GM13977 (cell line): ENCODE results near the gene ACTN4.

ENCODE experiments used
- DNase-seq: peaks from one replicate; pipeline ENCODE4 v3.0.0; 2012; ENCODE audit warnings: low spot score
- in situ Hi-C: fragments of 300-500 bp; cut with MboI; formaldehyde crosslinking; loops from one replicate; pipeline ENCODE4 v1.12.0; 2022; ENCODE audit warnings: low sequenced_read_pairs, low pct_unique_long_range_greater_than_20kb, mixed read lengths, inconsistent platforms; ENCODE audit not compliant: unreplicated experiment
- TF ChIP-seq, protein P1 (sequence below): IDR thresholded peaks from 2 replicates; pipeline ENCODE4 v1.5.1; 2012; ENCODE audit warnings: mild to moderate bottlenecking, control low read depth; ENCODE audit not compliant: insufficient read depth; ENCODE audit errors: extremely low read depth, missing control alignments

ACTN4 gene

GRCh38 chr19:38638461-38638860 lies 9.0 kb upstream of the ACTN4 start:
- TF ChIP-seq, protein P1, sequence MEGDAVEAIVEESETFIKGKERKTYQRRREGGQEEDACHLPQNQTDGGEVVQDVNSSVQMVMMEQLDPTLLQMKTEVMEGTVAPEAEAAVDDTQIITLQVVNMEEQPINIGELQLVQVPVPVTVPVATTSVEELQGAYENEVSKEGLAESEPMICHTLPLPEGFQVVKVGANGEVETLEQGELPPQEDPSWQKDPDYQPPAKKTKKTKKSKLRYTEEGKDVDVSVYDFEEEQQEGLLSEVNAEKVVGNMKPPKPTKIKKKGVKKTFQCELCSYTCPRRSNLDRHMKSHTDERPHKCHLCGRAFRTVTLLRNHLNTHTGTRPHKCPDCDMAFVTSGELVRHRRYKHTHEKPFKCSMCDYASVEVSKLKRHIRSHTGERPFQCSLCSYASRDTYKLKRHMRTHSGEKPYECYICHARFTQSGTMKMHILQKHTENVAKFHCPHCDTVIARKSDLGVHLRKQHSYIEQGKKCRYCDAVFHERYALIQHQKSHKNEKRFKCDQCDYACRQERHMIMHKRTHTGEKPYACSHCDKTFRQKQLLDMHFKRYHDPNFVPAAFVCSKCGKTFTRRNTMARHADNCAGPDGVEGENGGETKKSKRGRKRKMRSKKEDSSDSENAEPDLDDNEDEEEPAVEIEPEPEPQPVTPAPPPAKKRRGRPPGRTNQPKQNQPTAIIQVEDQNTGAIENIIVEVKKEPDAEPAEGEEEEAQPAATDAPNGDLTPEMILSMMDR = no peak
- DNase-seq = no peak
- in situ Hi-C loops = no loop called here

- TF ChIP-seq, protein P1 = no peak
- in situ Hi-C loops = no loop called here
- DNase-seq = no peak
These were observed 7.8 kb upstream of the ACTN4 start for GRCh38 chr19:38639679-38640078.

DNA sequence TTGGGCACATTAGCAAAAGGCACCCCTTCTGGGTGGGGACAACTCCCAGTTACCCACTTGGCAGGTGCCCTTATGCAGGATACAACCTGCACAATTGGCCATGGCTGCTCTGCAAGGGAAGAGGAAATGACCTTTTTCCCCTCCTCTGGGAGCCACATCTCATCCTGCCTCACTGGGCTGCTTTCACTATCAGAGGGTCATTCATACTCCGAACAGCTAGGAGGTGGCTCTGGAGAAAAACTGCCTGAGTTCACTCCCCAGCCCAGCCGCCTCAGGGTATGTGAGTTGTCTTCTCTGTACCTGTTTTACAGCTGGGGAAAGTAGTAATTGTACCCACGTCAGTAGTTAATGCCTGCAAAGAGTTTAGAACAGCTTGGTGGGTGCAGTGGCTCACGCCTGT lies 7.1 kb upstream of the ACTN4 start:
- in situ Hi-C loops = no loop called here
- no peak for DNase-seq
- TF ChIP-seq, protein P1 = no peak

DNA sequence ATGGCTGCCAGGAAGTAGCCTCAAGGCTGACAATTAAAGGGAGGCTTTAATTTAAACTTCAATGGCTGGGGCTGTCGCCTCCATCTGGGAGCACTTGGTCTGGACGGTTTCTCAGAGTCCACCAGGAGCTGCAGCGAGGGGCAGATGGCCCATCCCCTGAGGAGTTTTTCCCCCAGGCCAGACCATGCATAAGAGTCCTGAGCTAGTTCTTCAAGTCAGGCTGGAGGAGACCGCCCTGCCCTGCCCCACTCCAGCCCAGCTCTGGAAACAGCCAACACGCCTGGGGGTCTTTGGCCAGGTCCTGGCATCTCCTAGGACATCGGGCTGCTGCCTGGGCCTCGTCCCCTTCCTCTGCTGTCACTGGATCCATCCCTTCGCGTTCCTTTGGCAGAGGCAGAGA lies 5.3 kb upstream of the ACTN4 start:
- TF ChIP-seq, protein P1 = no peak
- no peak for DNase-seq
- in situ Hi-C loops = no loop called here

- TF ChIP-seq, protein P1 = no peak
- DNase-seq = no peak
- in situ Hi-C loops = no loop called here
These were observed 2.7 kb upstream of the ACTN4 start for GRCh38 chr19:38644719-38645118.

GRCh38 chr19:38647966-38648768 lies 718 bp downstream of the ACTN4 start:
- in situ Hi-C loops = no loop called here
- DNase-seq = no peak
- TF ChIP-seq, protein P1 = no peak

GRCh38 chr19:38648769-38649304 lies 1.4 kb downstream of the ACTN4 start:
- no peak for DNase-seq
- TF ChIP-seq, protein P1 = no peak
- in situ Hi-C loops = no loop called here
